Measurements from ENCODE around the gene NAA25. TPM values are rescaled to one million over a fixed set of nuclear protein-coding genes. Genes with fewer than 3 reads are reported as not detected.
"Not testable (repeated sequence)": the region's sequence is repeated elsewhere in the genome, so short reads cannot be mapped to it uniquely, and the experiment has no call there.

Gene NAA25
- total RNA-seq, 2 donors from 2014 or later, result 11.6 to 17.1 TPM

DNA sequence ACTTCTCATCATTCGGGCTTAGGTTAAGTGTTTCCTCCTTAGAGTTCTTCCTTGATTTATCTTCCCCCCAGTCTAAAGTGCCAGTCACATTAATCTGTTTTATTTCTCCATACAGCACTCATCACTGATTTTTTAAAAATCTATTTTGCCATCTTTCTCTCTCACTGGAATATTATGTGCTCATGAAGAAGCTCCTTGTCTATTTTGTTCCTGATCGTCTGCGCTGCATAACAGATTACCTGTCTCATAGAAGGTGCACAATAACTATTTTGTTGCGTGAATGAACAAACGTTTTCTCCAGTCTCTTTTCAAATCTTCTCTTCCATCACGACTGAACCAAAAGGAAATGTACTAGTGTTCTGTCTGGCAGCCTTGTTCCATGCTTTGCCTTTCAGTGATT is 92.6 kb downstream of the NAA25 start:
- ATAC-seq, result no peak
- no peak for DNase-seq
- intact Hi-C loops (cut with DNase I), result no loop called here

DNA sequence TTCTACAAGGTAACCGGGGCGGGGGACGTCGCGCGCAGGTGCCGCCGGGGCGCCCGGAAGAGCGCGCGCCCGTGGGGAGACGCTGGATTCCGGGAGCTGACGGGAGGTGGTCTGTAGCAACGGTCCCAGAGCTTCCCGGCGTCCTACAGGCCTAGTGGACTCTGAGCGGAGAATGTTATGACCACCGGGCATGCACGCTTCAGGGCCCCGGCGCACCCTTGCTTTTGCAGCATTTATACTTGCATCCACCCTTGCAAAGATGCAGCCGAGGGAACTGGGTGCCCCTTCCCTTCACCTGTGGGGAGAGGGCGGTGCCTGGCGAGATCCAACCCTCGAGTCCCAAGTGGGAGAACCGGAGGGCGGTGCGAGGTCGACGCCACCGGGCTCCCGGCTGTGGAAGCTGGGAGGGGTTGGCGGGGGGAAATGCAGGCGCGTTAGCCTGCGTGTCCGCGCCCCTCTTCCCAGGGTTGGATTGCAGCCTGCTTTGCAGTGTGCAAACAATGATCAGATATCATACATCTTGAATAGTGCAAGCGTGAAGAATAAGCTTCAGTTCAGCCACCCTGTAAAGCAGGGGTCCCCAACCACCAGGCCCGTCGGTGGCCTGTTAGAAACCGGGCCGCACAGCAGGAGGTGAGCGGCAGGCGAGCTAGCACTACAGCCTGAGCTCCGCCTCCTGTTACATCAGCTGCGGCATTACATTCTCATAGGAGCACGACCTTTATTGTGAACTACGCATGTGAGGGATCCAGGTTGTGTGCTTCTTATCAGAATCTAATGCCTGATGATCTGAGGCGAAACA is 94.8 kb downstream of the NAA25 start:
- peak; percentile 41 to 53 for ATAC-seq
- intact Hi-C loops (cut with DNase I), result loop anchor here in 1 of 2 donors (5.0 kb wide), 1 partner anchor 67 kb away; no protein-coding TSS in a partner anchor
- peak; percentile 68 for DNase-seq

DNA sequence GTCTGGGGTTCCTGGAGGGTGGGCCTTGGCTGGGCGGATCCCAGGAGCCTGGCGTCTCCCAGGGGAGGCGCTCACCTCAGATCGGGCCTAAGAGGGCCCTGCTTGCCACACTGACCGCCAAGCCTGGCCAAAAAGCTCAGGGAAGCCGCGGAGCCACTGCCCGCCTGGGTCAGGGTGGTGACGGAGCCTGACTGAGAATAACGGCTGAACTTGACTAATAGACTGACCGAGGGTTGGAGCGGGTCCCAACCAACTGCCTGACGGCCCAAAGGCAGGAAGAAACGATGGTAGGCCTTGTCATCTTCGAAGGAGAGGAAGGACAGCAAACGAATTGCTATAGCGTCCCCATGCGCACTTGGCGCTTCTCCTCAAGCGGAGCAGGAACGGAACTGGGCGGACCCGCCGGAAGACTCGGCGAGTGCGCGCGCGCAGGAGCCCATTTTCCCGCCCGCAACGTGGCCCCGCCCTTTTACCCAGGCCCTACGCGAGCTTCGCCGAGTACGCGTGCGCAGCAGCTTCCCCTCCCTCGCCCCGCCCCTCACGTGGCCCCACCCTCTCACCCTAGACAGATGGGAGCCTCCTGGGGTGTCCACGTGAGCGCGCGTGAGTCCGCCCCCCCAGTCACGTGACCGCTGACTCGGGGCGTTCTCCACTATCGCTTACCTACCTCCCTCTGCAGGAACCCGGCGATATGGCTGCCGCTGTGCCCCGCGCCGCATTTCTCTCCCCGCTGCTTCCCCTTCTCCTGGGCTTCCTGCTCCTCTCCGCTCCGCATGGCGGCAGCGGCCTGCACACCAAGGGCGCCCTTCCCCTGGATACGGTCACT is 95.6 kb downstream of the NAA25 start, which contains the start of the genes ERP29 and TMEM116:
Gene ERP29, plus strand, starts transcription at position 652 of the 826 bp plus-strand sequence. Its CDS starts 40 bp downstream, at position 692.
Gene TMEM116, minus strand, starts transcription at position 391 of the 826 bp plus-strand sequence. CDS start 7,895 bp downstream, outside the sequence.
- intact Hi-C loops (cut with DNase I), result loop anchor here in 1 of 2 donors (5.0 kb wide), 1 partner anchor 66 kb away; no protein-coding TSS in a partner anchor
- DNase-seq (peak; percentile 100), ATAC-seq (peak; percentile 95 to 96)

DNA sequence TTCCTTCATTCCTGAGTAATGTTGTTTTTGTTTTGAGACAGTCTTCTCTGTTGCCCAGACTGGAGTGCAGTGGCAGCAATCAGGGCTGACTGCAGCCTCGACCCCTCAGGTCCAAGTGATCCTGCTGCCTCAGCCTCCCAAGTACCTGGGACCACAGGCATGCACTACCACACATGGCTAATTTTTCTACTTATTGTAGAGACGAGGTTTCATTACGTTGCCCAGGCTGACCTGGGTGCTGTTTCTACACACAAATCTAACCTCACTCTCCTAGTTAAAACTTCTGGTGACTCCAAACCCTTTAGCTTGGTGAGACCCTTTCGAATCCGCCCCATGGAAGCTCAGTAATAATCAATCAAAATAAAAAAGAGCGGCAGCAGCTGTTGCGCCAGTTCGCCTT is 96.9 kb downstream of the NAA25 start:
- intact Hi-C loops (cut with DNase I), result loop anchor here in 1 of 2 donors (5.0 kb wide), 1 partner anchor 64 kb away; no protein-coding TSS in a partner anchor
- no peak for DNase-seq
- ATAC-seq, result no peak

DNA sequence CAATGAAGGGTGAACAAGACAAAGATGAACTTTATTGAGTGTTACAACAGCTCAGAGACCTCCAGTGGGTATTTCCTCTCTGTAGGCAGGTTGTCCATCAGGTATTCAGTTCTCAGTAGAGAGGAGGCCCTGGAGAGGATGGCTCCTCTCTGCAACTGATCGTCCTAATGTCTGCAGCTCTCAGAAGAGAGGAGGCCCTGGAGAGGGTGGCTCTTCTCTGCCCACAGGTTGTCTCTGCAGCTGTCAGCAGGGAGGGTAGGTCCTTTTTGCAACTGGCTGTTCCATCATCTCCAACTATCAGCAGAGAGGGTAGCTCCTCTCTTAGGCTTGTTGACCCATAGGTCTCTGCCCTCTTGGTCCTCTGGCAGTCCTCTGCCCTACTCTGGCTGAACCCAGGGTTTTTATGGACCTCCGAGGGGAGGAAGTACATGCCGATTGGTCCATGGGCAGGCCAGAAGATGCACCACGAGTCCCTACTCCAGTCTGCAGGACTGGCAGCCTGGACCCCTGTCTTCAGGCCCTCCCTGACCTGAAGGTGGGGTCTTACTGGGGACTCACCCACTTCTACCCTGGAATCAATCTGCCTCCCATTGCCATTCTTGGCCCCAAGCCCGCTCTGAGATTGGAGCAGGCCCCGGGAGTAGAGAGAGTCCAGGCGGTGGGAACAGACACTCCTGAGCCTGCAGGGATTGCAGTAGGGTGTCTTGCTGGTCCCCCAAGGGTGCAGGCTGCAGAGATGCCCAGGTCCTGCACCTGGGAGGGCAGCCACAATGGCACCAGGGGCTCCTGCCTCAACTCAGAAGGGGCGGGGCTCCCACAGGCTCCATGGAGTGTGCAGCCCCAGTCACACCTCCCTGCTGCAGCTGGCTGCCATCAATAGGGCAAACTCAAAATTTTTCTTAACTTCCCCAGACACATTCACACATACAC is 97.9 kb downstream of the NAA25 start:
- intact Hi-C loops (cut with DNase I), result loop anchor here in 1 of 2 donors (5.0 kb wide), 1 partner anchor 63 kb away; no protein-coding TSS in a partner anchor
- no peak for ATAC-seq
- no peak for DNase-seq

DNA sequence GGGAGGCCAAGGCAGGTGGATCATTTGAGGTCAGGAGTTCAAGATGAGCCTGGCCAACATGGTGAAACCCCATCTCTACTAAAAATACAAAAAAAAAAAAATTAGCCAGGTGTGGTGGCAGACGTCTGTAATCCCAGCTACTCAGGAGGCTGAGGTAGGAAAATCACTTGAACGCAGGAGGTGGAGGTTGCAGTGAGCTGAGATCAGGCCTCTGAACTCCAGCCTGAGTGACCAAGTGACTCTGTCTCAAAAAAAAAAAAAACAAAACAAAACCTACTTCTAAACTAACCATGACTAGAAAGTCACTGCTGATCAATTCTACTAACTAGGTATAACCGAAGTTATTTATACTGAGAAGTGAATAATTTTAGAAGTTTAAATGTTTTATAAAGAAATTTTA is 99.0 kb downstream of the NAA25 start:
- DNase-seq; intact Hi-C loops (cut with DNase I): not testable (repeated sequence)

DNA sequence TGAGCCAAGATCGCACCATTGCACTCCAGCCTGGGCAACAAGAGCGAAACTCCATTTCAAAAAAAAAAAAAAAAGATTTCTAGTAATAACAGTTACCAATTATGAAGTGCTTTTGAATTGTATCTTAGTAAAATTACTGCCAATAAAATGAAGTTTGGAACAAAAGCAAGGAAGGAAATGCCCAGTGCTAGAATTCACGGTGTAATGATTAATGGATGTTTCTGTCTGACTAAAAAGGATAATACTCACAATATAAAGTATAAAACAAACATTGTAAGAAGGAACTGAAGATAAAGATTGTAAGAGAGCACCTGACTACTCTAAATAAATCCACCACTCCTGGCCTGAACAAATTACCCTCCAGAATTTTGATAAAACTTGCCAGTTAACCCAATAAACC is 99.7 kb downstream of the NAA25 start:
- intact Hi-C loops (cut with DNase I), result no loop called here
- ATAC-seq, result no peak
- no peak for DNase-seq

More for the DNA sequence above, 99.0 kb downstream of the NAA25 start:
- ATAC-seq, result not testable (repeated sequence)

DNA sequence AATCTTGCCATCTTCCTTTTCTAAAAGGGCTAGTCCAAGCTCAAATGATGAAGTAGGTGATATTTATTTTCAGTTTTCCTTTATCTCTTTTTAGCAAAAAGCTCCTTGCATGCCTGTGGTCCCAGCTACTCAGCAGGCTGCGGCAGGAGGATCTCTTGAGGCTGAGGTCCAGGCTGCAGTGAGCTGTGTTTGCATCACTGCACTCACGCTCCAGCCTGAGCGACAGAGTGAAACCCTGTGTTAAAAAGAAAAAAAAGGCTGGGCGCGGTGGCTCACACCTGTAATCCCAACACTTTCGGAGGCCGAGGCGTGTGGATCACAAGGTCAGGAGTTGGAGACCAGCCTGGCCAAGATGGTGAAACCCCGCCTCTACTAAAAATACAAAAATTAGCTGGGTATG is 100.6 kb downstream of the NAA25 start:
- intact Hi-C loops (cut with DNase I), result no loop called here
- DNase-seq (no peak), ATAC-seq (no peak)

DNA sequence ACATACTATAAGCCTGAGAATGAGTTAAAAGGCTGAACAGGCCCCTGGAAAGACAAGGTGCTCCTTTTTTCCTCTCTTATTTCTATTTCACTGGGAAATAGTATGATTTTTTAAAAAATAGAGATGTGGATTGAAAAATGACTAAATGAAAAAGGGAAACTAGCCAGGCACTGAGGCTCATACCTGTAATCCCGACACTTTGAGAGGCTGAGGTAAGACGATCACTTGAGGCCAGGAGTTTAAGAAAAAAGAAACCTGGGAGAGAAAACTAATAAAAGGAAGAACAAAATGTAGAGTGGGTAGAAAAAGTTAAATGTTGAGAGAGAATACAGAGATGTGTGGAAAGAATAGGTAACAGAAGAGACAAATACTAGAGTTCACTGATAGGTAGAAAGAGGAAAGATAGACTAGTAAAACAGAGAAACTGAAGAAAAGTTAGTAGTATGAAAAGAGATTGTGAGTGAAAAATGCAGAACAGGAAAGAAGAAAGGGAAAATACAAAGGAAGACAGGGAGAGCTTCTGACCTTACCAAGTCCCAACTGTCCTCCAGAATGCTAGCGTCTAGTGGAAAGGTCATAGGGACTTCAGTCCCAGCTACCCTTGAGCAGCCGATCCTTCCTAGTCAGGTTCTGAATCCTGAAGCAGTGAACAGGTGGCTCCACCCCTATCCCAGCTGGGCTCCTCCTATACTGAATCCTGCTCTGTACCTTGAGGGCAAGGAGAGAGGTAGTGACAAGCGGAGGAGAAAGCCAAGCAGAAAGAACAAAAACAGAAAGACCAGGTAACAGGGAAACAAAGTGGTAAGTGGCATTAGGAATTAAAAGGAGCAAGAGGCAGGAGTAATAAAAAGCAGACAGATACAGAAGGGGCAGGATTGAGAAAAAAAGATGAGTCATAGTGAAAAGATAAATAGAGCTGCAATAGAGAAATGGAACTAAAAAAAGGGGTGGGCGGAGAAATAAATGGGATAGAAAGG is 102.9 kb downstream of the NAA25 start:
- ATAC-seq, result peak in 1 of 2 donors; percentile 65
- no peak for DNase-seq
- intact Hi-C loops (cut with DNase I), result no loop called here

DNA sequence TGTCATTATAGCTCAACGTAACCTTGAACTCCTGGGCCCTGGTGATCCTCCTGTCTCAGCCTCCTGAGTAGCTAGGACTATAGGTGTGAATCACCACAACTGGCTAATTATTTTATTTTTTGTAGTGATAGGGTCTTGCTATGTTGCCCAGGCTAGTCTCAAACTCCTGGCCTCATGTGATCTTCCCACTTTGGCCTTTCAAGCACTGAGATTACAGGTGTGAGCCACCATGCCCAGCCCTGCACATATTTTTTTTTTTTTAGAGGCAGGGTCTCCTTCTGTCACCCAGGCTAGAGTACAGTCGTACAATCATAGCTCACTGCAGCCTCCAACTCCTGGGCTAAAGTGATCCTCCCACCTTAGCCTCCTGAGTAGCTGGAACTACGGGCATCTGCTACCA is 104.5 kb downstream of the NAA25 start:
- no peak for ATAC-seq
- intact Hi-C loops (cut with DNase I), result no loop called here
- DNase-seq, result no peak

DNA sequence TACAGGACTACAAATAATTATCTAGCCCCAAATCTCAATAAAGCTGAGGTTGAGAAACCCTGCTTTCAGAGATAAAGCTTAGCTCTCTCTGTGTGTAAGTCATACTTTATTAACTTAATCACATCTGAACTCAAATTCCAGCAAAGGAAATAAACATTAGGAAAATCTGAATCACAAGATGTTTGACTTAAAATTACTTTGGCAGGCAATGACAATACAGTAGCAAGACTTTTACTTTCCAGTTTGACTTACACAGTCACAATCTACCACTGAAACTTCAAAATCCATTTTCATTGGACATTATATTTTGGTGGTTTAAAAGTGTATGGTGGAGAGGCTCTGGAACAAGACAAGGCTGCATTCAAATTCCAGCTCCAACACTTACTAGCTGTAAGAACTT is 107.0 kb downstream of the NAA25 start:
- intact Hi-C loops (cut with DNase I), result no loop called here
- no peak for ATAC-seq
- DNase-seq, result no peak

DNA sequence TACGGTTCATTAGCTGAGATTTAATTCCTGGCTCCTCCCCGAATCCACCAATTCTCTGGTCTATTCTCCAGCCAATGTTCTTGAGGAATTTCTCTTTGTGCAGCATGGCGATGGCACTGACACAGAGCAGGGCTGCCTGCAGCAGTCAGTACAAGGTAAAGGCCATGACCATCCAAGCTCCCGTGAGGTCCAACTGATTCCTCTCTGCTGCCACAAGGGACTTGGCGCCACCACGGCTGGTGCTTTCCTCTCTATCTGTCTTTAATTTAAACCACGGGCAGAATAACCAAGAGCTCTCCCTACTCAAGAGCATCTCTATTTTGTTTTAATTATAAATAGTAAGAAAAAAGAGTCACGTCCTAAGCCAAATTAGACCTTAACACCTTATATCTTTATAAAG is 107.8 kb downstream of the NAA25 start:
- ATAC-seq (no peak), DNase-seq (no peak)
- intact Hi-C loops (cut with DNase I), result no loop called here

DNA sequence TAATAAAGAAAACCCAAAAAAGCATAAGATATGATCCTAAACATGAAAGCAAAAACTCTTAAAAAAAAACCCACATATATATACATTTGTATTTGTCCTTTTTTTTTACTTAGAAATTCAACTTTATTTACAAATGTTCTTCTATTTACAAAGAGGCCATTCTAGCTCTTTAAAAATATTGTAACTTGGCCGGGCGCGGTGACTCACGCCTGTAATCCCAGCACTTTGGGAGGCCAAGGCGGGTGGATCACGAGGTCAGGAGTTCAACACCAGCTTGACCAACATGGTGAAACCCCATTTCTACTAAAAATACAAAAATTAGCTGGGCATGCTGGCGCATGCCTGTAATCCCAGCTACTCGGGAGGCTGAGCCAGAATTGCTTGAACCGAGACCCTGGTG is 109.5 kb downstream of the NAA25 start:
- ATAC-seq; intact Hi-C loops (cut with DNase I); DNase-seq: not testable (repeated sequence)

DNA sequence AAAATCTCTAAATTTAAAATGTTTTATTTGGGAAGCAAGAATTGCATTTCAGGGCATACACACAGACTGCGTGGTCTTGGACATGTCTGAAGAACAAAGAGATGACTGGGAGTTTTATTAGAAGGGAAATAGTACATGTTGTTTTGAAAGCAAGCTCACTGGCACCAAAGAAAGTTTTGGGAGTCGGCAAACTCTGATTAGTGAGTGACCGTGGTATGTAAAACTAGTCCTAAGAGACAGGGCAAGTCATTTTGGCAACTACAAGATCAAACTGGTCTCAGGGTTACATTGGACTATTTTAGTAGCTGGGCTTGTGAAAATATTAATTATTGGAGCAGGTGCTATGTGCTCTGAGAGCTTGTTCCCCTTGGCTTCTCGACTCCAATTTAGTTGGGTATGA is 110.6 kb downstream of the NAA25 start:
- ATAC-seq, result no peak
- DNase-seq, result no peak
- intact Hi-C loops (cut with DNase I), result no loop called here

DNA sequence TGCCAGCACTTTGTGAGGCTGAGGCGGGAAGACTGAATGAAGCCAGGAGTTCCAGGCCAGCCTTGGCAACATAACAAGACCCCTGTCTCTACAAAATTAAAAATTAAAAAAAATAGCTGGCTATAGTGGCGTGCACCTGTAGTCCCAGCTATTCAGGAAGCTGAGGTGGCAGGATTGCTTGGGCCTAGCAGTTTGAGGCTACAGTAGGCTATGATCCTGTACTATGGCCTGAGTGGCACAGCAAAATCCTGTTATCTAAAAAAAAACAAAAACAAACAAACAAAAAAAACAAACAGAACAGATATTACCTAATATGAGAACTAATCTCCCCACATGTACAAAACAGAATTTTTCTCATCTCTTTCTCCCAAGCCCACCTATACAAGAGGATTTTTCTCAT is 111.3 kb downstream of the NAA25 start:
- DNase-seq, result no peak
- intact Hi-C loops (cut with DNase I), result no loop called here
- ATAC-seq, result no peak

DNA sequence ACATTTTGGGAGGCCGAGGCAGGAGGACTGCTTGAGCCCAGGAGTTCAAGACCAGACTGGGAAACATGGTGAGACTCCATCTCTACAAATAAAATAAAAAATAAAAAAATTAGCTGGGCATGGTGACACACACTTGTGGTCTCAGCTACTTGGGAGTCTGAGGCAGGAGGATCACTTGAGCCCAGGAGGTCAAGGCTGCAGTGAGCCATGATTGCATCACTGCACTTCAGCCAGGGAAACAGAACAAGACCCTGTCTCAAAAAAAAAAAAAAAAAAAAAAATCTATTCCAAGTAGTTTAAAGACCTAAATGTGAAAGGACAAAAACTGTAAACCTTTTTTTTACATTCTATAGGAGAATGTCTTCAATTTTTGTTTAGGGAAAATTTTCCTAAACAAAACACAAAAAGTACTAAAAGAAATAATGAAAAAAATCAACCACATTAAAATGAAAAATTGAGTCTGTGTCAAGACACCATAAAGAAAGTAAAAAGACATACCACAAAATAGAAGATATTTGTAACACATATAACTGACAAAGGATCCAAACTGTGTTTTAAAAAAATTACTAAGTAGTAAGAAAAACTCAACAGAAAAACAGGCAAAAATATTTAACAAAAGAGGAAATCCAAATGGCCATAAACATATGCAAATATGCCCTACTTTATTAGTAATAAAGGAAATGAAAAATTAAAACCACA is 112.7 kb downstream of the NAA25 start:
- intact Hi-C loops (cut with DNase I), result no loop called here
- no peak for DNase-seq
- no peak for ATAC-seq
